Measurements from ENCODE around the gene CUL1.

DNA sequence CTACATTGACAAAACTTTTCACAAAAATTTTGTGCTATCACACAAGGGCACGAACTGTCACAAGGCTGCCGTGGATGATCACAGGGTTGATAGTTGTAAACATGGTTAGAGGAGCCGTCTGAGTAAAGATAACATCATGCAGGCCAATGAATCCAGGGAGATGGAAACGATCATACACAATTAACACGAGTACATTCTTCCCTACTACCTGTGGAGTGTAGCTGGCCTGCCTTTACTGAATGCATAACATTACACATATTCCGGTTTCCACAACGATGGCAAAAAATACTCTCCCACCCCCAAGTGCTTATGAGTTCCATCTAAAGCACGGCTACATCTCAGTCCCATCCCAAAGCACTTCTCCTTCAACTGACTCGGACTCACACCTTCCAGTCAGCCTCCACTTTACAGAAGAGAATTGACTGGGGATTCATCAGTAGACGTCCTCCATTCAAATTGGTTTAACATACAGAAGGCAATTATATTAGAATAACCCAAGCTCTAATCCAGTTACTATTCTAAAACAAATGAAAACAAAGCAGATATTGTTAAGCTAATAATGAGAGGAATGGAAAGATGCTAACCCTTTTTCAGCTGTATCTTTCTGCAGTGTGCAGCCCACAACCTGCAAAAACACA, 116.3 kb downstream of the CUL1 start:
- TF ChIP-seq, protein P1, sequence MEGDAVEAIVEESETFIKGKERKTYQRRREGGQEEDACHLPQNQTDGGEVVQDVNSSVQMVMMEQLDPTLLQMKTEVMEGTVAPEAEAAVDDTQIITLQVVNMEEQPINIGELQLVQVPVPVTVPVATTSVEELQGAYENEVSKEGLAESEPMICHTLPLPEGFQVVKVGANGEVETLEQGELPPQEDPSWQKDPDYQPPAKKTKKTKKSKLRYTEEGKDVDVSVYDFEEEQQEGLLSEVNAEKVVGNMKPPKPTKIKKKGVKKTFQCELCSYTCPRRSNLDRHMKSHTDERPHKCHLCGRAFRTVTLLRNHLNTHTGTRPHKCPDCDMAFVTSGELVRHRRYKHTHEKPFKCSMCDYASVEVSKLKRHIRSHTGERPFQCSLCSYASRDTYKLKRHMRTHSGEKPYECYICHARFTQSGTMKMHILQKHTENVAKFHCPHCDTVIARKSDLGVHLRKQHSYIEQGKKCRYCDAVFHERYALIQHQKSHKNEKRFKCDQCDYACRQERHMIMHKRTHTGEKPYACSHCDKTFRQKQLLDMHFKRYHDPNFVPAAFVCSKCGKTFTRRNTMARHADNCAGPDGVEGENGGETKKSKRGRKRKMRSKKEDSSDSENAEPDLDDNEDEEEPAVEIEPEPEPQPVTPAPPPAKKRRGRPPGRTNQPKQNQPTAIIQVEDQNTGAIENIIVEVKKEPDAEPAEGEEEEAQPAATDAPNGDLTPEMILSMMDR (conservative IDR thresholded peaks at IDR 0.05; ENCODE audit: low read length) = no peak
- no peak for TF ChIP-seq EZH2phosphoT487 (IDR thresholded peaks at IDR 0.05; ENCODE audit: borderline replicate concordance, low read depth, low read length)

Data from OCI-LY7 (cell line).